NCI-H345 treated with DMSO at 0.1 percent for 48 hours (cell line): ENCODE measurements around the gene OSTN.

ENCODE experiments used
- DNase-seq: peaks from one replicate; lab custom pipeline; 2025; ENCODE audit not compliant: unreplicated experiment; lab: John Stamatoyannopoulos, UW

The OSTN gene

GRCh38 chr3:191306428-191306827 lies 107.4 kb downstream of the OSTN start:
- no peak for DNase-seq

- DNase-seq: no peak
Observed at GRCh38 chr3:191307341-191307740, 108.3 kb downstream of the OSTN start.

GRCh38 chr3:191313296-191313695 lies 114.3 kb downstream of the OSTN start:
- no peak for DNase-seq

GRCh38 chr3:191314109-191314728 lies 115.2 kb downstream of the OSTN start:
- DNase-seq: no peak
